Naive B cell (primary cell): ENCODE data around the gene HOXC10. TPM values are rescaled to one million over a fixed set of nuclear protein-coding genes. Genes with fewer than 3 reads are reported as not detected.

Experiments
- ATAC-seq, 2 donors: fragments of 150-1000 bp; cut with Tn5 transposase; 2 replicates each; pipeline ENCODE4 v1.10.0; 2021; ENCODE audit warnings: low read depth in 2 of 2, mild to moderate bottlenecking in 2 of 2, moderate library complexity in 2 of 2
- DNase-seq: peaks from one replicate; pipeline ENCODE4 v3.0.0; 2022
- H3K27ac Mint-ChIP-seq, 6 donors: one replicate each; pipeline ENCODE4 v1.8.0; 2020 to 2022; ENCODE audit warnings: mild to moderate bottlenecking in 6 of 6, mixed read lengths in 6 of 6, moderate library complexity in 5 of 6, inconsistent platforms in 2 of 6
- H3K27me3 Mint-ChIP-seq, 3 donors: one replicate each; pipeline ENCODE4 v1.8.0; 2021 to 2022; ENCODE audit warnings: mixed read lengths in 3 of 3, mild to moderate bottlenecking in 1 of 3
- H3K36me3 Mint-ChIP-seq, 2 donors: one replicate each; pipeline ENCODE4 v1.8.0; 2020 to 2022; ENCODE audit warnings: mixed read lengths in 2 of 2, inconsistent platforms in 1 of 2, mild to moderate bottlenecking in 1 of 2
- H3K4me1 Mint-ChIP-seq, 3 donors: one replicate each; pipeline ENCODE4 v1.8.0; 2020 to 2022; ENCODE audit warnings: mixed read lengths in 3 of 3, inconsistent platforms in 1 of 3, mild to moderate bottlenecking in 1 of 3, moderate library complexity in 1 of 3
- H3K4me3 Mint-ChIP-seq, 8 donors: one replicate each; pipeline ENCODE4 v1.8.0; 2020 to 2022; ENCODE audit warnings: mild to moderate bottlenecking in 8 of 8, mixed read lengths in 8 of 8, moderate library complexity in 8 of 8, inconsistent platforms in 2 of 8
- H3K9me3 Mint-ChIP-seq, 7 donors: one replicate each; pipeline ENCODE4 v1.8.0; 2020 to 2022; ENCODE audit warnings: mixed read lengths in 7 of 7, mild to moderate bottlenecking in 5 of 7, inconsistent platforms in 2 of 7, moderate library complexity in 1 of 7
- polyA plus RNA-seq, 6 donors: library from polyadenylated mRNA; unstranded; fragments of 300-500 nt; fragmentation: Illumina TruSeq; gene quantifications; one replicate each; pipeline ENCODE4 v1.2.3, GENCODE V29; 2021; ENCODE audit warnings: low read depth in 6 of 6

The HOXC10 gene
- polyA plus RNA-seq, 6 donors from 2014 or later, result not detected

- Mint-ChIP-seq H3K4me3 (peak overlapping the region; percentile 82 to 93 (median 90)), H3K27ac (peak overlapping the region in 4 of 6 donors; percentile 18 to 90 (median 75)), H3K36me3 (peaks cover 0 to 25% of the 10 kb centered on the region in 2 donors), H3K9me3 (peaks cover 0 to 13% (median 7%) of the 10 kb centered on the region in 7 donors), H3K4me1 (peaks cover 37 to 59% (median 57%) of the 10 kb centered on the region in 3 donors), H3K27me3 (peaks cover 77 to 94% (median 84%) of the 10 kb centered on the region in 3 donors)
- no peak for DNase-seq
- no peak for ATAC-seq
Observed at GRCh38 chr12:53995002-53995377, 10.0 kb downstream of the HOXC10 start.

- Mint-ChIP-seq H3K9me3 (peaks cover 0 to 13% (median 7%) of the 10 kb centered on the region in 7 donors), H3K27ac (peak overlapping the region in 4 of 6 donors; percentile 63 to 90 (median 80)), H3K36me3 (peaks cover 0 to 18% of the 10 kb centered on the region in 2 donors), H3K4me1 (peaks cover 32 to 57% (median 53%) of the 10 kb centered on the region in 3 donors), H3K27me3 (peaks cover 73 to 94% (median 78%) of the 10 kb centered on the region in 3 donors), H3K4me3 (peak overlapping the region; percentile 82 to 93 (median 90))
- no peak for DNase-seq
- peak; percentile 37 to 39 for ATAC-seq
Observed at GRCh38 chr12:53995378-53996239, 10.7 kb downstream of the HOXC10 start.

GRCh38 chr12:53996240-53997203, 11.6 kb downstream of the HOXC10 start:
- H3K9me3 Mint-ChIP-seq, result peaks cover 0 to 13% (median 6%) of the 10 kb centered on the region in 7 donors
- ATAC-seq (peak in 1 of 2 donors; percentile 18), DNase-seq (no peak)
- peak overlapping the region; percentile 82 to 93 (median 90) for H3K4me3 Mint-ChIP-seq
- peaks cover 0 to 18% of the 10 kb centered on the region in 2 donors for H3K36me3 Mint-ChIP-seq
- peaks cover 32 to 56% (median 50%) of the 10 kb centered on the region in 3 donors for H3K4me1 Mint-ChIP-seq
- peak overlapping the region in 2 of 6 donors; percentile 62 to 63 for H3K27ac Mint-ChIP-seq
- H3K27me3 Mint-ChIP-seq, result peaks cover 70 to 94% (median 78%) of the 10 kb centered on the region in 3 donors

GRCh38 chr12:53997204-53998109, 12.5 kb downstream of the HOXC10 start:
- peak overlapping the region in 4 of 6 donors; percentile 19 to 76 (median 52) for H3K27ac Mint-ChIP-seq
- no peak for DNase-seq
- peak overlapping the region; percentile 36 to 91 (median 84) for H3K4me3 Mint-ChIP-seq
- peaks cover 0 to 18% of the 10 kb centered on the region in 2 donors for H3K36me3 Mint-ChIP-seq
- peaks cover 0 to 13% (median 4%) of the 10 kb centered on the region in 7 donors for H3K9me3 Mint-ChIP-seq
- peaks cover 32 to 66% (median 50%) of the 10 kb centered on the region in 3 donors for H3K4me1 Mint-ChIP-seq
- H3K27me3 Mint-ChIP-seq, result peaks cover 70 to 94% (median 78%) of the 10 kb centered on the region in 3 donors
- ATAC-seq, result no peak

- Mint-ChIP-seq H3K27ac (peak overlapping the region in 4 of 6 donors; percentile 15 to 95 (median 34)), H3K4me3 (peak overlapping the region in 4 of 8 donors; percentile 13 to 86 (median 38)), H3K36me3 (peaks cover 0 to 18% of the 10 kb centered on the region in 2 donors), H3K9me3 (peaks cover 0 to 13% (median 4%) of the 10 kb centered on the region in 7 donors), H3K4me1 (peaks cover 32 to 69% (median 50%) of the 10 kb centered on the region in 3 donors), H3K27me3 (peaks cover 72 to 94% (median 78%) of the 10 kb centered on the region in 3 donors)
- DNase-seq (no peak), ATAC-seq (no peak)
Observed at GRCh38 chr12:53998110-53998899, 13.4 kb downstream of the HOXC10 start.

- Mint-ChIP-seq H3K4me1 (peaks cover 30 to 67% (median 48%) of the 10 kb centered on the region in 3 donors), H3K27me3 (peaks cover 72 to 94% (median 78%) of the 10 kb centered on the region in 3 donors), H3K4me3 (peak overlapping the region in 3 of 8 donors; percentile 22 to 62 (median 54)), H3K9me3 (peaks cover 0 to 8% (median 3%) of the 10 kb centered on the region in 7 donors), H3K27ac (peak overlapping the region in 3 of 6 donors; percentile 15 to 95 (median 39)), H3K36me3 (peaks cover 0 to 13% of the 10 kb centered on the region in 2 donors)
- no peak for ATAC-seq
- DNase-seq, result no peak
Observed at GRCh38 chr12:53998900-53999236, 13.9 kb downstream of the HOXC10 start.

GRCh38 chr12:53999559-54000115, 14.7 kb downstream of the HOXC10 start:
- no peak for ATAC-seq
- H3K9me3 Mint-ChIP-seq, result peaks cover 0 to 4% (median 2%) of the 10 kb centered on the region in 7 donors
- peak overlapping the region; percentile 25 to 70 (median 49) for H3K4me3 Mint-ChIP-seq
- H3K27ac Mint-ChIP-seq, result peak overlapping the region in 4 of 6 donors; percentile 66 to 91 (median 84)
- H3K27me3 Mint-ChIP-seq, result peaks cover 73 to 95% (median 78%) of the 10 kb centered on the region in 3 donors
- peaks cover 25 to 59% (median 46%) of the 10 kb centered on the region in 3 donors for H3K4me1 Mint-ChIP-seq
- H3K36me3 Mint-ChIP-seq, result peaks cover 0 to 9% of the 10 kb centered on the region in 2 donors
- DNase-seq, result no peak

GRCh38 chr12:54000116-54001114, 15.5 kb downstream of the HOXC10 start, which contains the start of gene HOXC9:
Gene HOXC9, plus strand, starts transcription at chr12:54000161. Its CDS starts 28 bp downstream, at chr12:54000189.
- peaks cover 72 to 95% (median 78%) of the 10 kb centered on the region in 3 donors for H3K27me3 Mint-ChIP-seq
- H3K27ac Mint-ChIP-seq, result peak within 1 kb of the TSS in 4 of 6 donors; percentile 66 to 95 (median 84)
- peak within 1 kb of the TSS; percentile 25 to 70 (median 49) for H3K4me3 Mint-ChIP-seq
- peaks cover 0 to 2% (median 0%) of the 10 kb centered on the region in 7 donors for H3K9me3 Mint-ChIP-seq
- ATAC-seq, result no peak
- H3K4me1 Mint-ChIP-seq, result peaks cover 20 to 52% (median 43%) of the 10 kb centered on the region in 3 donors
- peaks cover 0 to 4% of the 10 kb centered on the region in 2 donors for H3K36me3 Mint-ChIP-seq
- DNase-seq, result no peak

GRCh38 chr12:54001283-54002187, 16.6 kb downstream of the HOXC10 start:
- Mint-ChIP-seq H3K4me3 (peak overlapping the region in 3 of 8 donors; percentile 36 to 59 (median 43)), H3K27ac (peak overlapping the region in 2 of 6 donors; percentile 10 to 87), H3K4me1 (peaks cover 18 to 53% (median 45%) of the 10 kb centered on the region in 3 donors), H3K27me3 (peaks cover 80 to 95% (median 81%) of the 10 kb centered on the region in 3 donors), H3K9me3 (peaks cover 0 to 2% (median 0%) of the 10 kb centered on the region in 7 donors), H3K36me3 (no peaks in the 10 kb centered on the region)
- DNase-seq (no peak), ATAC-seq (no peak)
